Mesothelial cell of epicardium (in vitro differentiated cells): ENCODE data around the gene SCN4A. TPM values are rescaled to one million over a fixed set of nuclear protein-coding genes. Genes with fewer than 3 reads are reported as not detected.
A peak's percentile ranks its signal among the peaks of the same experiment; 100 is the strongest.

Source experiments
- DNase-seq, 2 experiments: peaks; one replicate each; pipeline ENCODE4 v3.0.0; 2021; ENCODE audit warnings: low spot score in 2 of 2; ENCODE audit not compliant: unreplicated experiment in 2 of 2
- H3K27ac Mint-ChIP-seq: 2 replicates; pipeline ENCODE4 v1.8.0; 2021; ENCODE audit warnings: mixed read lengths
- H3K27me3 Mint-ChIP-seq: 2 replicates; pipeline ENCODE4 v1.8.0; 2021; ENCODE audit warnings: low read depth, mixed read lengths
- H3K36me3 Mint-ChIP-seq: 2 replicates; pipeline ENCODE4 v1.8.0; 2021; ENCODE audit warnings: mixed read lengths
- H3K4me1 Mint-ChIP-seq: 2 replicates; pipeline ENCODE4 v1.8.0; 2021; ENCODE audit warnings: mixed read lengths
- H3K4me3 Mint-ChIP-seq: 2 replicates; pipeline ENCODE4 v1.8.0; 2021; ENCODE audit warnings: mild to moderate bottlenecking, moderate library complexity, mixed read lengths
- H3K9me3 Mint-ChIP-seq: 2 replicates; pipeline ENCODE4 v1.8.0; 2021; ENCODE audit warnings: mixed read lengths
- CTCF ChIP-seq: fragments of 200-600 bp; sonication (generic); IDR thresholded peaks from one replicate; pipeline ENCODE4 v1.5.0; 2021; ENCODE audit warnings: antibody characterized with exemption; ENCODE audit not compliant: unreplicated experiment
- total RNA-seq: library from RNA; stranded (reverse); gene quantifications from 3 replicates; pipeline ENCODE4 v1.2.1, GENCODE V29; 2021

SCN4A gene
- total RNA-seq, 1 donor from 2014 or later: 0.51 TPM

- no peak for TF ChIP-seq CTCF
- Mint-ChIP-seq H3K36me3 (no peaks in the 10 kb centered on the region), H3K27me3 (peaks cover 4% of the 10 kb centered on the region), H3K27ac (no peak overlapping the region), H3K4me3 (no peak overlapping the region), H3K9me3 (no peaks in the 10 kb centered on the region), H3K4me1 (peaks cover 2% of the 10 kb centered on the region)
- no peak for DNase-seq
These were observed 26.8 kb downstream of the SCN4A start for GRCh38 chr17:63945784-63946439.

- Mint-ChIP-seq H3K4me1 (peaks cover 2% of the 10 kb centered on the region), H3K36me3 (no peaks in the 10 kb centered on the region)
- no peak for TF ChIP-seq CTCF
These were observed 27.8 kb downstream of the SCN4A start for GRCh38 chr17:63944736-63945499.

GRCh38 chr17:63943745-63944144, 29.0 kb downstream of the SCN4A start:
- Mint-ChIP-seq H3K27me3 (peaks cover 2% of the 10 kb centered on the region), H3K36me3 (no peaks in the 10 kb centered on the region), H3K4me1 (peaks cover 2% of the 10 kb centered on the region), H3K9me3 (no peaks in the 10 kb centered on the region), H3K4me3 (no peak overlapping the region), H3K27ac (no peak overlapping the region)
- TF ChIP-seq CTCF: peak; percentile 57
- DNase-seq: no peak

More at GRCh38 chr17:63944736-63945499, 27.8 kb downstream of the SCN4A start:
- H3K27me3 Mint-ChIP-seq: peaks cover 2% of the 10 kb centered on the region
- no peak for DNase-seq
- no peak overlapping the region for H3K4me3 Mint-ChIP-seq
- no peaks in the 10 kb centered on the region for H3K9me3 Mint-ChIP-seq
- no peak overlapping the region for H3K27ac Mint-ChIP-seq

GRCh38 chr17:63942309-63942985, 30.3 kb downstream of the SCN4A start:
- Mint-ChIP-seq H3K36me3 (no peaks in the 10 kb centered on the region), H3K4me1 (peaks cover 2% of the 10 kb centered on the region), H3K27me3 (peaks cover 2% of the 10 kb centered on the region), H3K4me3 (no peak overlapping the region), H3K9me3 (no peaks in the 10 kb centered on the region), H3K27ac (no peak overlapping the region)
- TF ChIP-seq CTCF: no peak
- no peak for DNase-seq

GRCh38 chr17:63941751-63942150, 31.0 kb downstream of the SCN4A start:
- TF ChIP-seq CTCF: no peak
- H3K27ac Mint-ChIP-seq: no peak overlapping the region
- peaks cover 2% of the 10 kb centered on the region for H3K4me1 Mint-ChIP-seq
- H3K9me3 Mint-ChIP-seq: no peaks in the 10 kb centered on the region
- peaks cover 2% of the 10 kb centered on the region for H3K27me3 Mint-ChIP-seq
- H3K4me3 Mint-ChIP-seq: no peak overlapping the region
- no peaks in the 10 kb centered on the region for H3K36me3 Mint-ChIP-seq
- no peak for DNase-seq
